ENCODE results near the gene ESYT3.

ESYT3 gene

GRCh38 chr3:138395865-138396751 lies 38.3 kb upstream of the ESYT3 start:
- Histone ChIP-seq H3K4me3 (ENCODE audit: low read depth, low read length) (no peak overlapping the region), H3K9me3 (ENCODE audit: control insufficient read depth, insufficient read depth, low read depth, low read length) (no peaks in the 10 kb centered on the region), H3K4me1 (ENCODE audit: control insufficient read depth, insufficient read depth, low read length) (no peaks in the 10 kb centered on the region), H3K36me3 (ENCODE audit: control insufficient read depth in 2 of 2, insufficient read depth in 1 of 2, low read length in 2 of 2) (peaks cover 0 to 6% of the 10 kb centered on the region in 2 experiments; a peak in 1 of 3 replicates), H3K27ac (ENCODE audit: extremely low read depth, low read depth, low read length) (no peak overlapping the region)
- ChIA-PET CTCF (interaction anchor here (0.6 kb wide), 1 partner anchor 22 kb away, joined by 3 read pairs; no protein-coding TSS in a partner anchor), POLR2A (no interaction called here)
- TF ChIP-seq BCL11A (tag by site-specific recombination; IDR thresholded peaks at IDR 0.05; ENCODE audit: low read depth) = no peak
- TF ChIP-seq ZNF843 (tag by site-specific recombination; IDR thresholded peaks at IDR 0.05) = no peak
- TF ChIP-seq MYNN (tag by site-specific recombination; IDR thresholded peaks at IDR 0.05; ENCODE audit: borderline replicate concordance) = no peak
- TF ChIP-seq BCL6B (tag by site-specific recombination; IDR thresholded peaks at IDR 0.05) = no peak
- TF ChIP-seq ZNF132 (tag by site-specific recombination; IDR thresholded peaks at IDR 0.05; ENCODE audit: borderline replicate concordance) = no peak
- no peak for TF ChIP-seq OVOL3 (tag by site-specific recombination; IDR thresholded peaks at IDR 0.05)
- no peak for TF ChIP-seq PATZ1 (tag by site-specific recombination; IDR thresholded peaks at IDR 0.05)
- no peak for TF ChIP-seq ZBTB26 (tag by site-specific recombination; optimal IDR thresholded peaks at IDR 0.05)
- TF ChIP-seq ZNF239 (tag by site-specific recombination; IDR thresholded peaks at IDR 0.05) = no peak
- TF ChIP-seq ZNF391 (tag by site-specific recombination; IDR thresholded peaks at IDR 0.05; ENCODE audit: borderline replicate concordance, low read depth) = no peak
- no peak for TF ChIP-seq ZNF433 (tag by site-specific recombination; IDR thresholded peaks at IDR 0.05; ENCODE audit: low read depth)
- no peak for TF ChIP-seq ZNF184 (tag by site-specific recombination; IDR thresholded peaks at IDR 0.05)
- TF ChIP-seq ZFP37 (tag by site-specific recombination; IDR thresholded peaks at IDR 0.05) = no peak
- TF ChIP-seq FEZF1 (tag by site-specific recombination; IDR thresholded peaks at IDR 0.05) = no peak
- TF ChIP-seq ZNF837 (tag by site-specific recombination; IDR thresholded peaks at IDR 0.05) = no peak
- TF ChIP-seq ZNF24 (tag by site-specific recombination; IDR thresholded peaks at IDR 0.05) = no peak
- TF ChIP-seq HIC1 (tag by site-specific recombination; IDR thresholded peaks at IDR 0.05) = no peak
- no peak for TF ChIP-seq GLI2 (tag by site-specific recombination; IDR thresholded peaks at IDR 0.05; ENCODE audit: borderline replicate concordance, low read depth)
